Measurements from ENCODE around the gene UNC79.

GRCh38 chr14:93725002-93725582 is 294.4 kb downstream of the UNC79 start:
- TF ChIP-seq TOX (CRISPR knock-in tag; IDR thresholded peaks at IDR 0.05; ENCODE audit: borderline replicate concordance) (no peak), ZNF70 (CRISPR knock-in tag; IDR thresholded peaks at IDR 0.05) (no peak), GLIS3 (CRISPR knock-in tag; IDR thresholded peaks at IDR 0.05) (no peak), ZFP30 (CRISPR knock-in tag; IDR thresholded peaks at IDR 0.05) (no peak), ARNTL (CRISPR knock-in tag; IDR thresholded peaks at IDR 0.05; ENCODE audit: borderline replicate concordance, low read depth) (no peak), ISL1 (CRISPR knock-in tag; IDR thresholded peaks at IDR 0.05) (no peak)
- TF ChIP-seq, protein P1, sequence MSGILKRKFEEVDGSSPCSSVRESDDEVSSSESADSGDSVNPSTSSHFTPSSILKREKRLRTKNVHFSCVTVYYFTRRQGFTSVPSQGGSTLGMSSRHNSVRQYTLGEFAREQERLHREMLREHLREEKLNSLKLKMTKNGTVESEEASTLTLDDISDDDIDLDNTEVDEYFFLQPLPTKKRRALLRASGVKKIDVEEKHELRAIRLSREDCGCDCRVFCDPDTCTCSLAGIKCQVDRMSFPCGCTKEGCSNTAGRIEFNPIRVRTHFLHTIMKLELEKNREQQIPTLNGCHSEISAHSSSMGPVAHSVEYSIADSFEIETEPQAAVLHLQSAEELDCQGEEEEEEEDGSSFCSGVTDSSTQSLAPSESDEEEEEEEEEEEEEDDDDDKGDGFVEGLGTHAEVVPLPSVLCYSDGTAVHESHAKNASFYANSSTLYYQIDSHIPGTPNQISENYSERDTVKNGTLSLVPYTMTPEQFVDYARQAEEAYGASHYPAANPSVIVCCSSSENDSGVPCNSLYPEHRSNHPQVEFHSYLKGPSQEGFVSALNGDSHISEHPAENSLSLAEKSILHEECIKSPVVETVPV (CRISPR knock-in tag; IDR thresholded peaks at IDR 0.05) = no peak
